GM18526 (cell line): Measurements from ENCODE around the gene ZNF668.

Source experiments
- POLR2A ChIP-seq: IDR thresholded peaks from 3 replicates; pipeline ENCODE4 v1.6.1; 2011; ENCODE audit not compliant: insufficient read length; ENCODE audit errors: extremely low read depth

ZNF668 gene

DNA sequence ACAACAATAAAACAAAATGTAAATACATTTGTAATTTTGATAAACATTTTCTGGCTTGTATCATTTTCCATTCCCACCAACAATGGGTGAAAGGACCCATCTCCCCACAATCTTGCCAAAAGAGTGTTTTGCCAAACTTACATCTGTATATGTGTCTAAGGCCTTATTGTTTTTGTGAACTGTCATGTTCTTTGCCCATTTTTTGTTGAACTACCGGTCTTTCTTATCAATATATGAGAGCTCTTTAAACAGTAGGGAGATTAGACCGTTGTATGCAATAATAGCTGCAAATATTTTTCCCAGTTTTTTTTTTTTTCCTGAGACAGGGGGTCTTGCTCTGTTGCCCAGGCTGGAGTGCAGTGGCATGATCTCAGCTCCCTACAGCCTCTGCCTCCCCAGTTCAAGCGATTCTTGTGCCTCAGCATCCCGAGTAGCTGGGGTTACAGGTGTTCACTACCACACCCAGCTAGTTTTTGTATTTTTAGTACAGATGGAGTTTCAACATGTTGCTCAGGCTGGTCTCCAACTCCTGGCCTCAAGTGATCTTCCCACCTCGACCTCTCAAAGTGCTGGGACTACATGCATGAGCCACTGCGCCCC, 50.3 kb downstream of the ZNF668 start:
- no peak for TF ChIP-seq POLR2A

DNA sequence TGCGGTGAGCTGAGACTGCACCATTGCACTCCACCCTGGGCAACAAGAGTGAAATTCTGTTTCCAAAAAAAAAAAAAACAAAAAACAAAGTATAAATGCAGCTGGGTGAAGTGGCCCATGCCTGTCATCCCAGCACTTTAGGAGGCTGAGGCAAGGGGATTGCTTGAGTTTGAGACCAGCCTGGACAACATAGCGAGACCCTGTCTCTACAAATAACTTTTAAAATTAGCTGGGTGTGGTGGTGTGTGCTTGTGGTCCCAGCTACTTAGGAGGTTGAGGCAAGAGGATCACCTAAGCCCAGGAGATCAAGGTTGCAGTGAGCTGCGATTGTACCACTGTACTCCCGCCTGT, 50.8 kb downstream of the ZNF668 start:
- TF ChIP-seq POLR2A: no peak

DNA sequence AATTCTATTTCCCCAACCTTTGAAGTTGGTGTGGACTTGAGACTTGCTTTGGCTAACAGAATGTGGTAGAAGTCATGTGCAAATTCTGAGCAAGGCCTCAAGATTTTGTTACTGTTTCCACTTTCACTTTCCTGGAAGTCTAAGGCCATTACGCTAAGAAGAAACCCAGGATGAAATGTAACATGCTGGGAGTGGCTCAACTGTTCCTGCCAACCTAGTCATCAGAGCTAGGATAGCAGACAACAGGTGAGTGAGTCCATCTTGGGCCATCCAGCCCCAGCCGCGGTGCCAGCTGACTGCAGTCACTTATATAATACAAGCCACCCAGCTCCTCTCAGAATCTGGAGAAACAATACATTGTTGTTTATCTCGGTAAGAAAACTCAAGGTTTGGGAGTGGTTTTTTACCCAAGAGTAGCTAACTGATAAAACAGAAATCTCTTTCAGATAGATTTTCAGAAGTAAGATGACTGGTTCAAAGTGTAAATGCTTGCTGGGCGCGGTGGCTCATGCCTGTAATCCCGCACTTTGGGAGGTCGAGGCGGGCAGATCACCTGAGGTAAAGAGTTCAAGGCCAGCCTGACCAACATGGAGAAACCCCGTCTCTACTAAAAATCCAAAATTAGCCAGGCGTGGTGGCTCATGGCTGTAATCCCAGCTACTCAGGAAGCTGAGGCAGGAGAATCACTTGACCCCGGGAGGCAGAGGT, 51.3 kb downstream of the ZNF668 start:
- TF ChIP-seq POLR2A: no peak

DNA sequence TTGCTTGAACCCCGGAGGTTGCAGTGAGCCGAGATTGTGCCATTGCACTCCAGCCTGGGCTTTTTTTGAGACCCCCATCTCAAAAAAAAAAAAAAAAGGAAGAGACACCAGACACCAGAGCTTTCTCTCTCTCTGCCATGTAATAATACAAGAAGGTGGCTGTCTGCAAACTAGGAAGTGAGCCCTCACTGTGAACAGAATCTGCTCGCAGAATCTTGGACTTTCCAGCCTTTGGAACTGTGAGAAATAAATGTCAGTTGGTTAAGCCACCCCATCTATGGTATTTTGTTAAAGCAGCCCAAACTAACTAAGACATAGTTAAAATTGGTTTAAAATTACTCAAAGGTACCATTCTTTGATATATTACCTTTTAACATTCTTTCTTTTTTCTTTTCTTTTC, 53.5 kb downstream of the ZNF668 start:
- no peak for TF ChIP-seq POLR2A

DNA sequence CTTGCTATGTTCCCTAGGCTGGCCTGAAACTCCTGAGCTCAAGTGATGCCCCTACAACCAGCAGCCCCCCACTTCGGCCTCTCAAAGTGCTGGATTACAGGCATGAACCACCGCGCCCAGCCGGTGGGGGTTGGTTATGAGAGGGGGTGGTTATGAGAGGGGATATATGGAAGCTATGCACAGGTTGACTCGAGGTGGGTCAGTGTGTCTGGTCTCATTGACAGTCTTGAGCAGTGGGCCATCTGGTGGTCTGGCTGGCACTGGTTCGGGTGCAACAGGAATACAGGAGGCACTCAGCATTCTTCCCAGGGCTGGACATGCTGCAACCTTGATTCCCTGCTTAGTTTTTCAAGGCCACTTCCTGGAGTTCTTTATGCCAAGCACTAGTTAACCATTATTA, 58.0 kb downstream of the ZNF668 start:
- no peak for TF ChIP-seq POLR2A
